DLD1 (cell line): ENCODE results near the gene IRAK2.
"Not testable (repeated sequence)": the region's sequence is repeated elsewhere in the genome, so short reads cannot be mapped to it uniquely, and the experiment has no call there.

ENCODE experiments used
- in situ Hi-C: cut with HindIII; loops from 2 replicates; pipeline ENCODE4 v1.10.0; 2017; ENCODE audit warnings: low sequenced_read_pairs

Gene IRAK2, protein sequence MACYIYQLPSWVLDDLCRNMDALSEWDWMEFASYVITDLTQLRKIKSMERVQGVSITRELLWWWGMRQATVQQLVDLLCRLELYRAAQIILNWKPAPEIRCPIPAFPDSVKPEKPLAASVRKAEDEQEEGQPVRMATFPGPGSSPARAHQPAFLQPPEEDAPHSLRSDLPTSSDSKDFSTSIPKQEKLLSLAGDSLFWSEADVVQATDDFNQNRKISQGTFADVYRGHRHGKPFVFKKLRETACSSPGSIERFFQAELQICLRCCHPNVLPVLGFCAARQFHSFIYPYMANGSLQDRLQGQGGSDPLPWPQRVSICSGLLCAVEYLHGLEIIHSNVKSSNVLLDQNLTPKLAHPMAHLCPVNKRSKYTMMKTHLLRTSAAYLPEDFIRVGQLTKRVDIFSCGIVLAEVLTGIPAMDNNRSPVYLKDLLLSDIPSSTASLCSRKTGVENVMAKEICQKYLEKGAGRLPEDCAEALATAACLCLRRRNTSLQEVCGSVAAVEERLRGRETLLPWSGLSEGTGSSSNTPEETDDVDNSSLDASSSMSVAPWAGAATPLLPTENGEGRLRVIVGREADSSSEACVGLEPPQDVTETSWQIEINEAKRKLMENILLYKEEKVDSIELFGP

DNA sequence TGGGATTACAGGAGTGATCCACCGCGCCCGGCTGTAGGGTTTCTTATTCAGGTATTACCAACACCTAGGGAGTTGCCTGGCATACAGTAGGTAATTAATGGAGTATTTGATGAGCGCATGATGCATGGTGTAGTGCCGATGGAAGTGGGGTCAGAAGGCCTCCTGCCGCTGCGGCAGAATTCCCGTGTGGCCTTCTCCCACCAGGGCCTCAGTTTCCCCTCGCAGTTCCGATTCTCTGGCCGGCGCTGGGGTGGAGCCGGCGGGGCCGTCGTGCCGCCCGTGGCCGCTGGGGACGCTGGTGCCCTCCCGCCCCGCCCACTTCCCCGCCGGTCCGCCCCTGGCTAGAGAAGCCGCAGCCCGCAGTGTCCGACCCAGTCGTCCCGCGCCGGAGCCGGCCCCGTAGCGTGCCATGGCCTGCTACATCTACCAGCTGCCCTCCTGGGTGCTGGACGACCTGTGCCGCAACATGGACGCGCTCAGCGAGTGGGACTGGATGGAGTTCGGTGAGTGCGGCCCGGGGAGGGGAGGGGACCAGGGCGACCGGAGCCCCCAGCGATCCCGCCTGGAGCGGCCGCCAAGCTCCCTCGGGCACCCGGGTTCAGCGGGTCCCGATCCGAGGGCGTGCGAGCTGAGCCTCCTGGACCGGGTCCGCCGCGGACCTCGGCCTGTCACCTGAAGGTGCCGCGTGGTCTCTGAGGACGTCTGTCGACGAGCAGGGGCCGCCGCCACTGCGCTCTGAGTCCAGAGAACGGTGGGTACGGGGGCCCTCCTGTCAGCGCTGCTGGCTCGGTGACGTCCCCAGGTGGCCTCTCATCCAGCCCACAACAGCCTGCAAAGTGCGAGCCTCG is at the start of gene IRAK2:
IRAK2 (plus strand) TSS at position 374 of the 848 bp plus-strand sequence; CDS start at position 410, 36 bp downstream.
- in situ Hi-C loops: loop anchor here (5.0 kb wide), 1 partner anchor 98 kb away; no protein-coding TSS in a partner anchor

GRCh38 chr3:10115326-10116137 is 49.2 kb upstream of the IRAK2 start, which contains the start of gene BRK1:
BRK1 (plus strand) TSS chr3:10115675; CDS start chr3:10115702, 27 bp downstream.
- in situ Hi-C loops: no loop called here

DNA sequence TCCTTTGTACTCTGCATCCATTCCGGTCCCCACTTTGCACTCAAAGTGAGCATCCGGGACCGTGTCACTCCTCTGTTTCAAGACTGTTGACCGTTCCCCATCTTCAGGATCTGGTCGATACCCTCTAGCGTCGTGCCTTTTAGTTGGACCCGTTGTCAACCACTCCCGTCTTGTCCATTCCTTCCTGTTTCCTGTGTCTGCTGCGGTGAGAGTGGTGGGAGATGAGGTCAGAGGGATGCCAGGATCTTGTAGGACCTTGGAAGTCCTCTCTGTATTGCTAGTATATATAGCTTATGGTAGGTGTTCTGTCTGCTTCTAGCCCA is 48.6 kb upstream of the IRAK2 start:
- in situ Hi-C loops: no loop called here

GRCh38 chr3:10116928-10117327 is 47.8 kb upstream of the IRAK2 start:
- in situ Hi-C loops: no loop called here

- in situ Hi-C loops: no loop called here
Observed at GRCh38 chr3:10119376-10119775, 45.3 kb upstream of the IRAK2 start.

GRCh38 chr3:10121064-10121463 is 43.7 kb upstream of the IRAK2 start:
- in situ Hi-C loops: no loop called here

GRCh38 chr3:10122724-10123123 is 42.0 kb upstream of the IRAK2 start:
- in situ Hi-C loops: no loop called here

DNA sequence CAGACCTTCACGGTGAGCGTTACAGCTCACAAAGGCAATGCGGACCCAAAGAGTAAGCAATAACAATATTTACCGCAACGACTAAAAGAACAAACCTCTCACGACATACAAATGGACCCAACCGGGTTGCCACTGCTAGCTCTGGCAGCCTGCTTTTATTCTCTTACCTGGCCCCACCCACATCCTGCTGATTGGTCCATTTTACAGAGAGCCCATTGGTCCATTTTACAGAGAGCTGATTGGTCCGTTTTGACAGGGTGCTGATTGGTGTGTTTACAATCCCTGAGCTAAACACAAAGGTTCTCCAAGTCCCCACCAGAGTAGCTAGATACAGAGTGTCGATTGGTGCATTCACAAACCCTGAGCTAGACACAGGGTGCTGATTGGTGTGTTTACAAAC is 28.8 kb upstream of the IRAK2 start:
- in situ Hi-C loops: not testable (repeated sequence)

GRCh38 chr3:10136426-10137005 is 28.2 kb upstream of the IRAK2 start:
- in situ Hi-C loops: no loop called here

- in situ Hi-C loops: no loop called here
Observed at GRCh38 chr3:10137178-10137577, 27.5 kb upstream of the IRAK2 start.

DNA sequence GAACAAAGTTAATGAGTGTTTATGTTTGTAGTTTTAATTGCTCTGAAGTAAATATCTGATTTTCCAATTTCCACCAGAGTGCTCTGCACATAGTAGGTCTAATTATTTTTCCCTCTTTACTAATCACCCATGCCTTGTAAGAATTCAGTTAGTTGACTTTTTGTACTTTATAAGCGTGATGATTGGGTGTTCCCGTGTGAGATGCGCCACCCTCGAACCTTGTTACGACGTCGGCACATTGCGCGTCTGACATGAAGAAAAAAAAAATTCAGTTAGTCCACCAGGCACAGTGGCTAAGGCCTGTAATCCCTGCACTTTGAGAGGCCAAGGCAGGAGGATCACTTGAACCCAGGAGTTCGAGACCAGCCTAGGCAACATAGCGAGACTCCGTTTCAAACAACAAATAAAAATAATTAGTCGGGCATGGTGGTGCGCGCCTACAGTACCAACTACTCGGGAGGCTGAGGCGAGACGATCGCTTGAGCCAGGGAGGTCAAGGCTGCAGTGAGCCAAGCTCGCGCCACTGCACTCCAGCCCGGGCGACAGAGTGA is 23.6 kb upstream of the IRAK2 start:
- in situ Hi-C loops: no loop called here

GRCh38 chr3:10142707-10143560 is 21.8 kb upstream of the IRAK2 start:
- in situ Hi-C loops: no loop called here

DNA sequence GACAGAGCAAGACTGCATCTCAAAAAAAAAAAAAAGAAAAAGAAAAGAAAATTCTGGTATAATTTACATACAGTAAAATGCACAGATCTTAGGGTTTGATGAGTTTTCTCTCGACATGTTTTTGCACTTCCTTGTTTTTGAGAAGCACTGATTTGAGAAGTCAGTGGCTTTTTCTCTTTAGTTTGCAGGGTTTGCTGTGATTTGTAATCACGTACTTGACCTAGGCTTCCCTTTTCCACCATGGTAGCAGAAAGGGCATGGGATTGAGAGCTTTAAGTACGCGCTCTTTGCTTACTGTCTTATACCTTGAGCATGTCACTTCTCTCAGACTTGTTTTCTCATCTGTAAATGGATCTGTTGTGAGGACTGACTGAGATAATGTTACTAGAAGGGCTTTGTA is 19.0 kb upstream of the IRAK2 start:
- in situ Hi-C loops: no loop called here

GRCh38 chr3:10149226-10149625 is 15.5 kb upstream of the IRAK2 start:
- in situ Hi-C loops: no loop called here

DNA sequence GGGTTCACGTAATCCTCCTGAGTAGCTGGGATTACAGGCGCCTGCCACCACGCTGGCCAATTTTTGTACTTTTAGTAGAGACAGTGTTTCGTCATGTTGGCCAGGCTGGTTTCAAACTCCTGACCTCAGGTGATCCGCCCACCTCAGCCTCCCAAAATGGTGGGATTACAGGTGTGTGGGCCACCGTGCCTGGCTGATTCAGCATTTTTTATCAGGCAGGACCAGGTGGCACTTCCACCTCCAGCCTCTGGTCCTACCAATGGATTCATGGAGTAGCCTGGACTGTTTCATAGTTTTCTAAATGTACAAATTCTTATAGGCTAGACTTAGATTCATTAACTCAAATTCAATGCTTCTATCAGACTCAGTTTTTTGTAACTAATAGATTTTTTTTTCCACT is 13.7 kb upstream of the IRAK2 start:
- in situ Hi-C loops: no loop called here

GRCh38 chr3:10154335-10155122 is 10.2 kb upstream of the IRAK2 start:
- in situ Hi-C loops: no loop called here

- in situ Hi-C loops: no loop called here
Observed at GRCh38 chr3:10155123-10155472, 9.6 kb upstream of the IRAK2 start.

GRCh38 chr3:10155658-10156057 is 9.1 kb upstream of the IRAK2 start:
- in situ Hi-C loops: no loop called here
